Kidney (tissue), 14 donors: ENCODE measurements around the gene IFT52. TPM values are rescaled to one million over a fixed set of nuclear protein-coding genes. Genes with fewer than 3 reads are reported as not detected.
A peak's percentile ranks its signal among the peaks of the same experiment; 100 is the strongest.

ENCODE experiments used
- DNase-seq, 5 donors: peaks; one replicate each; pipeline ENCODE4 v3.0.0-alpha.2; 2013 to 2020
- FAIRE-seq: peaks from 2 replicates; lab custom pipeline; 2012; peaks lifted over from hg19 to GRCh38; lab: Jason Lieb, UNC
- H3K27ac ChIP-seq, 2 donors: one replicate each; pipeline ENCODE4 v1.7.0; 2013; ENCODE audit warnings: low read depth in 2 of 2, low read length in 2 of 2, inconsistent platforms in 1 of 2
- H3K27me3 ChIP-seq: one replicate; pipeline ENCODE4 v1.7.1; 2013; ENCODE audit warnings: low read length, inconsistent platforms; ENCODE audit not compliant: control insufficient read depth, insufficient read depth
- H3K36me3 ChIP-seq, 3 donors: one replicate each; pipeline versions ENCODE4 v1.7.0 to v1.7.1; 2013; ENCODE audit warnings: low read length in 3 of 3, control low read depth in 1 of 3, inconsistent platforms in 1 of 3; ENCODE audit not compliant: insufficient read depth in 3 of 3, control insufficient read depth in 2 of 3
- H3K4me1 ChIP-seq, 3 donors: one replicate each; pipeline versions ENCODE4 v1.7.0 to v1.7.1; 2013; ENCODE audit warnings: low read length in 3 of 3, inconsistent platforms in 1 of 3, low read depth in 1 of 3; ENCODE audit not compliant: control insufficient read depth in 2 of 3, insufficient read depth in 2 of 3
- H3K4me3 ChIP-seq, 3 donors: one replicate each; pipeline versions ENCODE4 v1.7.0 to v1.8.1; 2013; ENCODE audit warnings: low read length in 3 of 3, control low read depth in 1 of 3, inconsistent platforms in 1 of 3
- H3K9ac ChIP-seq, 3 donors: one replicate each; pipeline versions ENCODE4 v1.7.0 to v1.7.1; 2013; ENCODE audit warnings: low read length in 3 of 3, control low read depth in 1 of 3, inconsistent platforms in 1 of 3
- H3K9me3 ChIP-seq, 3 donors: one replicate each; pipeline versions ENCODE4 v1.7.0 to v1.7.1; 2013; ENCODE audit warnings: low read length in 3 of 3, control low read depth in 1 of 3, inconsistent platforms in 1 of 3; ENCODE audit not compliant: control insufficient read depth in 2 of 3, insufficient read depth in 1 of 3
- intact Hi-C: fragments of 100-400 bp; cut with DNase I; formaldehyde crosslinking; loops from one replicate; pipeline ENCODE4 v1.11.1; 2022
- polyA plus RNA-seq: library from polyadenylated mRNA; stranded (reverse); fragments of 350-450 nt; fragmentation: Illumina TruSeq; extraction: RNeasy Lipid Tissue Mini Kit (QIAGEN cat#74804); gene quantifications from one replicate; pipeline ENCODE4 v1.2.3, GENCODE V29; 2014; ENCODE audit warnings: low read depth, low replicate concordance; ENCODE audit not compliant: insufficient read depth
- total RNA-seq: library from RNA; stranded (reverse); fragmentation: NEBNext Ultra II Directional; extraction: Animal tissue kit (Norgen Biotek cat#: 25700); gene quantifications from one replicate; pipeline ENCODE4 v1.2.1, GENCODE V29; 2021
- TF ChIP-seq, protein P1 (sequence below): IDR thresholded peaks from 3 replicates; pipeline ENCODE4 v1.5.1; 2012; ENCODE audit warnings: mild to moderate bottlenecking, moderate library complexity, borderline replicate concordance; ENCODE audit not compliant: insufficient read depth; ENCODE audit errors: extremely low read depth
- donor health status: control.
- donor health status: control.
- donor health status: control.
- donor health status: control.
- donor health status: control.
- donor health status: DM: yes; HTN: yes; CAD: no.
- donor health status: Normal renal cell carcinoma (clear cell type).

The IFT52 gene
- total and polyA plus RNA-seq, 2 donors from 2014 or later, result 27.0 to 35.2 TPM

DNA sequence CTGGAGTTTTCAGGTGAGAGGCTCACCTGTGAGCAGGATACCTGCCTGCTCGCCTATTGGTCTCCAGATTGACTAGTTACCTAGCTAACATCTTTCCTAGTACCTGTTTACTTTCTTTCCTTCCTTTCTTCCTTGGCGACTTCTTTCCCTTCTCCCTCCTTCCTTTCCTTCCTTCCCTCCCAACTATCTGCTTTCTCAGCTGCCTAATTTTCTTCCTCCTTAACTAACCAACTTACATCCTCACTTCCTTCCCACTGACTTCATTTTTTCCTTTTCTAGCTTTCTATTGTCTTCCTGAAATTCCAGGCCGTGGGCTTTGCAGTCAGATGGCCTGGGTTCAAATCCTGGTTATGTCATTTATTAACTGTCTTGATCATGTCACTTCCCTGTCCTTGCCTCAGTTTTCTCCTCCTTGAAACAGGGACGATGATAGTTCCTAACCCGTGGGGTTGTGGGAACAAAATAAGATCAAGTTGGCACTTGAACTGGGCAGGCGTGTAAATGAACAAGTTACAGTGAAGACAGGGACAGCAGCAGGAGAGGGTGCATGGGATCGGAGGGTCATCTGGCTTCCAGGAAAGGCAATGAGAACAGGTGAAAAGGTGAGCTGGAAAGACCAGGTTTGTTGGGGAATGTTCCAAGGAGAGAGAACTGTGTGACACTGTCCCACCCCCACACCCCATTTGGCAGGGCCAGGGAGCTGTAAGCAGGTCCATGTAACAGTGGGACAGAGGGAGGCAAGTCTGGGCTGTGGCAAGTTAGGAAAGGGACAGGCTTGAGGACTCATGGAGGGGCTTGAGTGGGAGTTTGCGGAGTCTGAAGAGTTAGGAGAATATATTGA, 31.4 kb upstream of the IFT52 start:
- Histone ChIP-seq H3K27ac (peak overlapping the region; percentile 81 to 84), H3K9ac (peak overlapping the region in 2 of 3 donors; percentile 56 to 83), H3K9me3 (no peaks in the 10 kb centered on the region), H3K27me3 (no peaks in the 10 kb centered on the region), H3K4me1 (peaks cover 0 to 18% (median 12%) of the 10 kb centered on the region in 3 donors), H3K36me3 (peaks cover 0 to 4% (median 0%) of the 10 kb centered on the region in 3 donors), H3K4me3 (peak overlapping the region; percentile 42 to 75 (median 69))
- intact Hi-C loops, result no loop called here
- DNase-seq (peak in 1 of 5 donors; percentile 41), FAIRE-seq (no peak)
- TF ChIP-seq, protein P1, sequence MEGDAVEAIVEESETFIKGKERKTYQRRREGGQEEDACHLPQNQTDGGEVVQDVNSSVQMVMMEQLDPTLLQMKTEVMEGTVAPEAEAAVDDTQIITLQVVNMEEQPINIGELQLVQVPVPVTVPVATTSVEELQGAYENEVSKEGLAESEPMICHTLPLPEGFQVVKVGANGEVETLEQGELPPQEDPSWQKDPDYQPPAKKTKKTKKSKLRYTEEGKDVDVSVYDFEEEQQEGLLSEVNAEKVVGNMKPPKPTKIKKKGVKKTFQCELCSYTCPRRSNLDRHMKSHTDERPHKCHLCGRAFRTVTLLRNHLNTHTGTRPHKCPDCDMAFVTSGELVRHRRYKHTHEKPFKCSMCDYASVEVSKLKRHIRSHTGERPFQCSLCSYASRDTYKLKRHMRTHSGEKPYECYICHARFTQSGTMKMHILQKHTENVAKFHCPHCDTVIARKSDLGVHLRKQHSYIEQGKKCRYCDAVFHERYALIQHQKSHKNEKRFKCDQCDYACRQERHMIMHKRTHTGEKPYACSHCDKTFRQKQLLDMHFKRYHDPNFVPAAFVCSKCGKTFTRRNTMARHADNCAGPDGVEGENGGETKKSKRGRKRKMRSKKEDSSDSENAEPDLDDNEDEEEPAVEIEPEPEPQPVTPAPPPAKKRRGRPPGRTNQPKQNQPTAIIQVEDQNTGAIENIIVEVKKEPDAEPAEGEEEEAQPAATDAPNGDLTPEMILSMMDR, result no peak

DNA sequence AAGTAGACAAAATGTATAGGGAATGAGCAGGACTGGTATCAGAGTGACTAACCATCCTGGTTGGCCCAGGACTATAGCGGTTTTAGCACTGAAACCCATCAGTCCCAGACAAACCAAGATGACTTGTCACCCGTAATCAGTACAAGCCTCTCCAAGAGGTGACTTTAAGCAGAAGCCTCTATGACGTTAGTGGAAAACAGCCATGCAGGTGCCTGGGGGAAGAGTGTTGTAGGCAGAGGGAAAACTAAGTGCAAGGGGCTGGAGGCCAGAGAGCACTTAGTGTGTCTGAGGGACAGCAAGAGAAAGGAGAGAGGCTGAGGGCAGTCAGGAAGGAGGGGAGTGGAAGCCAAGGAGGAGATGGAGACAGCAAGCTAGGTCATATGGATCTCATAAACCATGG, 29.8 kb upstream of the IFT52 start:
- intact Hi-C loops, result no loop called here
- DNase-seq, result peak in 1 of 5 donors; percentile 5
- Histone ChIP-seq H3K27ac (peak overlapping the region in 1 of 2 donors; percentile 45), H3K27me3 (no peaks in the 10 kb centered on the region), H3K4me3 (peak overlapping the region; percentile 9 to 75 (median 69)), H3K36me3 (peaks cover 0 to 4% (median 0%) of the 10 kb centered on the region in 3 donors), H3K9ac (peak overlapping the region in 2 of 3 donors; percentile 0 to 8), H3K9me3 (no peaks in the 10 kb centered on the region), H3K4me1 (peaks cover 0 to 15% (median 12%) of the 10 kb centered on the region in 3 donors)
- TF ChIP-seq, protein P1, result no peak
- no peak for FAIRE-seq

DNA sequence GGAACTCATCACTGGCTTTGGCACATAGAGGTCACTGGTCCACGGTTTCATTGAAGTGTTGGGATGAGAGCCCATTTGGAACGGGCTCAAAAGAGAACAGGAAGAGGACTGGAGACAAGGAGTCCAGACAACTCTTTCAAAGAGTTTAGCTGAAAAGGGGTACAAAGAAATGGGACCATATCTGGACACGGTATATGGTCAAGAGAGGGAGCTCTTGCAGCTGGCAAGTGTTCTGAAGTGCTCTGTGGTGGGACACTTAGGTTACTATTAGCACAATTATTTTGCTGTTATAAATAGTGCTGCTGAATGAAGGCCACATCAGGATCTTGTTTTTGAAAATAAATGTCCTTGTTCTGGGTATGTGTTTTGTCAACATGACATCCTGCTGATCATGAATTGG, 27.3 kb upstream of the IFT52 start:
- H3K27me3 ChIP-seq, result no peaks in the 10 kb centered on the region
- DNase-seq (no peak), FAIRE-seq (no peak)
- H3K4me1 ChIP-seq, result peaks cover 0 to 7% (median 6%) of the 10 kb centered on the region in 3 donors
- no peaks in the 10 kb centered on the region for H3K9me3 ChIP-seq
- H3K27ac ChIP-seq, result no peak overlapping the region
- TF ChIP-seq, protein P1, result peak; percentile 4
- no peak overlapping the region for H3K4me3 ChIP-seq
- no peak overlapping the region for H3K9ac ChIP-seq
- intact Hi-C loops, result no loop called here
- peaks cover 0 to 11% (median 0%) of the 10 kb centered on the region in 3 donors for H3K36me3 ChIP-seq
